ENCODE data around the gene ZNF593. TPM values are rescaled to one million over a fixed set of nuclear protein-coding genes. Genes with fewer than 3 reads are reported as not detected.

Gene ZNF593
- total RNA-seq, 1 experiment from 2014 or later, result 165 TPM

- Histone ChIP-seq H3K9ac (ENCODE audit: low read length) (no peak overlapping the region), H3K4me3 (ENCODE audit: low read length) (no peak overlapping the region), H3K9me2 (replicated peaks; ENCODE audit: low read length) (no peaks in the 10 kb centered on the region), H3K4me2 (ENCODE audit: low read length) (no peak overlapping the region), H2AFZ (ENCODE audit: low read length) (no peak overlapping the region), H3F3A (ENCODE audit: low read length, unreplicated experiment) (no peaks in the 10 kb centered on the region), H3K4me1 (ENCODE audit: insufficient read depth, low read length) (no peaks in the 10 kb centered on the region), H3K27me3 (ENCODE audit: low read length) (no peaks in the 10 kb centered on the region), H3K27ac (ENCODE audit: low read length) (no peak overlapping the region), H4K20me1 (ENCODE audit: low read length) (no peaks in the 10 kb centered on the region), H3K9me3 (ENCODE audit: low read length) (no peaks in the 10 kb centered on the region), H3K36me3 (ENCODE audit: low read depth, low read length) (no peaks in the 10 kb centered on the region), H3K79me2 (ENCODE audit: low read length) (no peaks in the 10 kb centered on the region)
- ChIA-PET CTCF (interaction anchor here (0.8 to 1.4 kb wide), 2 partner anchors 24 to 136 kb away, joined by 13 to 14 read pairs; partner anchors contain the start of gene CEP85), POLR2A (ENCODE audit: unreplicated experiment) (no interaction called here)
- TF ChIP-seq EZH2 (IDR thresholded peaks at IDR 0.05; ENCODE audit: low read length, unreplicated experiment) (no peak), EZH2phosphoT487 (IDR thresholded peaks at IDR 0.05; ENCODE audit: borderline replicate concordance, low read length) (no peak), CTCF (conservative IDR thresholded peaks at IDR 0.05; ENCODE audit: low read depth, low read length) (no peak)
- BruUV-seq (replicated peaks), result no TSS peak
- DNase-seq (no peak), ATAC-seq (no peak)
- intact Hi-C loops (cut with micrococcal nuclease), result no loop called here
These were observed 40.6 kb downstream of the ZNF593 start for GRCh38 chr1:26210147-26210870.

- no peaks in the 10 kb centered on the region for H3K9me2 ChIP-seq (replicated peaks; ENCODE audit: low read length)
- H3K4me3 ChIP-seq (ENCODE audit: low read length), result no peak overlapping the region
- no peak overlapping the region for H3K4me2 ChIP-seq (ENCODE audit: low read length)
- no peak for DNase-seq
- no peaks in the 10 kb centered on the region for H3K27me3 ChIP-seq (ENCODE audit: low read length)
- H3K9me3 ChIP-seq (ENCODE audit: low read length), result no peaks in the 10 kb centered on the region
- H3K4me1 ChIP-seq (ENCODE audit: insufficient read depth, low read length), result no peaks in the 10 kb centered on the region
- no peaks in the 10 kb centered on the region for H3K79me2 ChIP-seq (ENCODE audit: low read length)
- TF ChIP-seq EZH2 (IDR thresholded peaks at IDR 0.05; ENCODE audit: low read length, unreplicated experiment) (no peak), EZH2phosphoT487 (IDR thresholded peaks at IDR 0.05; ENCODE audit: borderline replicate concordance, low read length) (no peak), CTCF (conservative IDR thresholded peaks at IDR 0.05; ENCODE audit: low read depth, low read length) (no peak)
- H4K20me1 ChIP-seq (ENCODE audit: low read length), result no peaks in the 10 kb centered on the region
- H3K36me3 ChIP-seq (ENCODE audit: low read depth, low read length), result no peaks in the 10 kb centered on the region
- H3F3A ChIP-seq (ENCODE audit: low read length, unreplicated experiment), result no peaks in the 10 kb centered on the region
- ATAC-seq, result no peak
- intact Hi-C loops (cut with micrococcal nuclease), result no loop called here
- POLR2A ChIA-PET (ENCODE audit: unreplicated experiment), result no interaction called here
- no peak overlapping the region for H2AFZ ChIP-seq (ENCODE audit: low read length)
- H3K9ac ChIP-seq (ENCODE audit: low read length), result no peak overlapping the region
- CTCF ChIA-PET, result no interaction called here
- no peak overlapping the region for H3K27ac ChIP-seq (ENCODE audit: low read length)
- BruUV-seq (replicated peaks), result no TSS peak
These were observed 43.0 kb downstream of the ZNF593 start for GRCh38 chr1:26212726-26213125.

- H3K4me2 ChIP-seq (ENCODE audit: low read length), result no peak overlapping the region
- H3K27me3 ChIP-seq (ENCODE audit: low read length), result no peaks in the 10 kb centered on the region
- no peak overlapping the region for H3K27ac ChIP-seq (ENCODE audit: low read length)
- H3K4me3 ChIP-seq (ENCODE audit: low read length), result no peak overlapping the region
- H3K4me1 ChIP-seq (ENCODE audit: insufficient read depth, low read length), result no peaks in the 10 kb centered on the region
- no peak for DNase-seq
- TF ChIP-seq CTCF (conservative IDR thresholded peaks at IDR 0.05; ENCODE audit: low read depth, low read length), result no peak
- no peak for TF ChIP-seq EZH2 (IDR thresholded peaks at IDR 0.05; ENCODE audit: low read length, unreplicated experiment)
- no peak for TF ChIP-seq EZH2phosphoT487 (IDR thresholded peaks at IDR 0.05; ENCODE audit: borderline replicate concordance, low read length)
- no peak overlapping the region for H3K9ac ChIP-seq (ENCODE audit: low read length)
- intact Hi-C loops (cut with micrococcal nuclease), result no loop called here
- no peaks in the 10 kb centered on the region for H3K79me2 ChIP-seq (ENCODE audit: low read length)
- H3K9me3 ChIP-seq (ENCODE audit: low read length), result no peaks in the 10 kb centered on the region
- H3F3A ChIP-seq (ENCODE audit: low read length, unreplicated experiment), result no peaks in the 10 kb centered on the region
- no TSS peak for BruUV-seq (replicated peaks)
- ChIA-PET POLR2A (ENCODE audit: unreplicated experiment) (no interaction called here), CTCF (interaction anchor here (0.7 kb wide), 1 partner anchor 772 kb away, joined by 7 read pairs; no protein-coding TSS in a partner anchor)
- no peaks in the 10 kb centered on the region for H4K20me1 ChIP-seq (ENCODE audit: low read length)
- no peak for ATAC-seq
- H3K36me3 ChIP-seq (ENCODE audit: low read depth, low read length), result no peaks in the 10 kb centered on the region
- no peaks in the 10 kb centered on the region for H3K9me2 ChIP-seq (replicated peaks; ENCODE audit: low read length)
- no peak overlapping the region for H2AFZ ChIP-seq (ENCODE audit: low read length)
These were observed 43.7 kb downstream of the ZNF593 start for GRCh38 chr1:26213335-26213905.

All from PC-3 (cell line).